GM12878 (cell line): ENCODE results near the gene OPCML. TPM values are rescaled to one million over a fixed set of nuclear protein-coding genes. Genes with fewer than 3 reads are reported as not detected.

Experiments
- ATAC-seq: fragments of 200-7000 bp; cut with Tn5 transposase; 3 replicates; pipeline ENCODE4 v1.9.1; 2020; ENCODE audit warnings: mild to moderate bottlenecking, moderate library complexity
- BruUV-seq: library from RNA; stranded (reverse); fragments of 400-500 nt; replicated peaks from 2 replicates; lab custom pipeline; 2021; lab: Mats Ljungman, UMichigan
- CTCF ChIA-PET: fragments of 300-600 bp; sonication (Branson Sonifier 250); formaldehyde crosslinking; extraction: SDS; loops from one replicate; lab custom pipeline; 2021; ENCODE audit warnings: inconsistent platforms; lab: Yijun Ruan, JAX
- POLR2A ChIA-PET: fragments of 350-600 bp; formaldehyde crosslinking; extraction: SDS; loops from one replicate; lab custom pipeline; 2021; ENCODE audit warnings: inconsistent platforms; lab: Charles Lee
- RAD21 ChIA-PET: fragments of 300-600 bp; sonication (Branson Sonifier 250); formaldehyde crosslinking; loops from one replicate; lab custom pipeline; 2023; ENCODE audit warnings: antibody characterized with exemption; ENCODE audit not compliant: unreplicated experiment; lab: Charles Lee
- SMC1A ChIA-PET: fragments of 300-600 bp; sonication (Branson Sonifier 250); formaldehyde crosslinking; loops from one replicate; lab custom pipeline; 2023; ENCODE audit not compliant: unreplicated experiment, uncharacterized antibody; lab: Charles Lee
- DNase-seq: peaks from one replicate; pipeline ENCODE4 v3.0.0-alpha.2; 2011; ENCODE audit warnings: low read depth, low spot score
- FAIRE-seq: peaks from 3 replicates; lab custom pipeline; 2011; peaks lifted over from hg19 to GRCh38; lab: Jason Lieb, UNC
- H2AFZ ChIP-seq: 2 replicates; pipeline ENCODE4 v1.6.0; 2011; ENCODE audit warnings: low read depth, low read length, control low read depth; ENCODE audit not compliant: control insufficient read depth
- H3K27ac ChIP-seq: 2 replicates; pipeline ENCODE4 v1.5.1; 2011; ENCODE audit warnings: control low read depth; ENCODE audit not compliant: control insufficient read depth, insufficient read depth
- H3K27me3 ChIP-seq, 2 experiments: replicated peaks in 1 of 2; 2 replicates each; pipeline versions ENCODE4 v1.6.0 to v1.6.1; 2011; ENCODE audit warnings: low read length in 1 of 2; ENCODE audit not compliant: control insufficient read depth in 2 of 2, insufficient read depth in 2 of 2
- H3K36me3 ChIP-seq, 2 experiments: 2 replicates each; pipeline ENCODE4 v1.5.1; 2011; ENCODE audit warnings: low read length in 1 of 2; ENCODE audit not compliant: control insufficient read depth in 2 of 2, insufficient read depth in 2 of 2
- H3K4me1 ChIP-seq: 2 replicates; pipeline ENCODE4 v1.6.1; 2011; ENCODE audit warnings: mild to moderate bottlenecking, low read length, moderate library complexity, mixed read lengths; ENCODE audit not compliant: control insufficient read depth, insufficient read depth
- H3K4me2 ChIP-seq: 2 replicates; pipeline ENCODE4 v1.6.0; 2011; ENCODE audit warnings: control low read depth; ENCODE audit not compliant: control insufficient read depth, insufficient read depth
- H3K4me3 ChIP-seq: fragments of 200-600 bp; sonication (generic); 2 replicates; pipeline ENCODE4 v1.5.1; 2016
- H3K79me2 ChIP-seq: 2 replicates; pipeline ENCODE4 v1.6.0; 2011; ENCODE audit warnings: low read length; ENCODE audit not compliant: control insufficient read depth, insufficient read depth
- H3K9ac ChIP-seq: 2 replicates; pipeline ENCODE4 v1.8.0; 2011; ENCODE audit warnings: low read length, control low read depth, mixed read lengths; ENCODE audit not compliant: control insufficient read depth, insufficient read depth
- H3K9me3 ChIP-seq: replicated peaks from 3 replicates; pipeline ENCODE4 v1.5.1; 2011; ENCODE audit warnings: mild to moderate bottlenecking, low read length; ENCODE audit not compliant: control insufficient read depth, insufficient read depth
- H4K20me1 ChIP-seq: 2 replicates; pipeline ENCODE4 v1.6.0; 2011; ENCODE audit not compliant: control insufficient read depth, insufficient read depth
- BCLAF1 ChIP-seq: fragments of 450-650 bp; IDR thresholded peaks from 2 replicates; pipeline ENCODE4 v1.6.1; 2017; ENCODE audit warnings: antibody characterized with exemption, mild to moderate bottlenecking, moderate library complexity
- CHD2 ChIP-seq: IDR thresholded peaks from 2 replicates; pipeline ENCODE4 v1.6.1; 2011; ENCODE audit warnings: low read depth, low read length, improper control_type of control experiment, borderline replicate concordance
- E2F4 ChIP-seq: IDR thresholded peaks from 2 replicates; pipeline ENCODE4 v1.6.1; 2012; ENCODE audit warnings: low read depth, low read length, improper control_type of control experiment
- EP300 ChIP-seq, 2 experiments: fragments of 150-350 bp in 1 of 2; IDR thresholded peaks; 2 replicates each; pipeline ENCODE4 v1.6.1; 2011 to 2012; ENCODE audit warnings: low read depth in 2 of 2, low read length in 2 of 2, borderline replicate concordance in 1 of 2, improper control_type of control experiment in 1 of 2, inconsistent platforms in 1 of 2; ENCODE audit not compliant: control insufficient read depth in 1 of 2
- HDAC6 ChIP-seq: fragments of 200-600 bp; sonication (generic); IDR thresholded peaks from one replicate; pipeline ENCODE4 v1.8.0; 2017; ENCODE audit warnings: antibody characterized with exemption; ENCODE audit not compliant: unreplicated experiment
- MEF2B ChIP-seq: fragments of 450-650 bp; IDR thresholded peaks from 2 replicates; pipeline ENCODE4 v1.6.1; 2018; ENCODE audit warnings: mild to moderate bottlenecking, moderate library complexity; ENCODE audit not compliant: partially characterized antibody, poor library complexity, severe bottlenecking
- MXI1 ChIP-seq: fragments of 150-350 bp; IDR thresholded peaks from 2 replicates; pipeline ENCODE4 v1.6.1; 2011; ENCODE audit warnings: low read depth, mild to moderate bottlenecking, inconsistent platforms, low read length, improper control_type of control experiment
- POLR2AphosphoS5 ChIP-seq: IDR thresholded peaks from 2 replicates; pipeline ENCODE4 v1.6.1; 2011; ENCODE audit warnings: mild to moderate bottlenecking, low read length, inconsistent platforms
- PRDM15 ChIP-seq: fragments of 450-650 bp; formaldehyde crosslinking; IDR thresholded peaks from 2 replicates; pipeline ENCODE4 v1.4.0; 2020; ENCODE audit warnings: mild to moderate bottlenecking, moderate library complexity
- SMARCA5 ChIP-seq: fragments of 450-650 bp; IDR thresholded peaks from 2 replicates; pipeline ENCODE4 v1.6.1; 2017; ENCODE audit warnings: mild to moderate bottlenecking
- WGBS: methylation state at CpG from one replicate; pipeline ENCODE4 v1.1.6; 2016; ENCODE audit warnings: low lambda C conversion rate; ENCODE audit not compliant: insufficient replicate concordance, insufficient coverage; ENCODE audit errors: missing lambda C conversion rate; 5-methylcytosine and 5-hydroxymethylcytosine counted together
- in situ Hi-C: fragments of 300-500 bp; cut with MboI; formaldehyde crosslinking; loops from 9 replicates; pipeline ENCODE4 v1.14.3; 2018; ENCODE audit warnings: mixed read lengths
- intact Hi-C: fragments of 100-400 bp; cut with micrococcal nuclease; formaldehyde crosslinking; loops from one replicate; pipeline ENCODE4 v1.14.2; 2022; ENCODE audit not compliant: unreplicated experiment
- polyA plus RNA-seq, 11 experiments: library from polyadenylated mRNA; depleted of rRNA in 4 of 11; unstranded in 6 of 11; stranded (reverse) in 5 of 11; fragments of >200 nt; fragmentation: Nextera tagmentation in 4 of 11; fragmentation: Illumina TruSeq in 1 of 11; extraction: Ambion mirVana in 4 of 11; extraction: Trizol in 1 of 11; gene quantifications; 1 replicate in 1 of 11; 2 replicates in 10 of 11; pipeline versions ENCODE4 v1.2.1 to v1.2.3, GENCODE V29; 2011 to 2016; ENCODE audit warnings: inconsistent platforms in 2 of 11, missing spikeins in 2 of 11, low read depth in 1 of 11
- total RNA-seq, 4 experiments: library from RNA; depleted of rRNA in 3 of 4; stranded (reverse); fragments of >200 nt in 3 of 4; fragmentation: Illumina TruSeq in 1 of 4; extraction: Trizol in 1 of 4; gene quantifications; 2 replicates each; pipeline versions ENCODE4 v1.2.1 to v1.2.3, GENCODE V29; 2013 to 2021

OPCML gene
- total and polyA plus RNA-seq, 10 of the 15 experiments (the other 5 are each of a cell fraction or from before 2014, with no cell fraction given): 0.84 TPM; not detected in 9

DNA sequence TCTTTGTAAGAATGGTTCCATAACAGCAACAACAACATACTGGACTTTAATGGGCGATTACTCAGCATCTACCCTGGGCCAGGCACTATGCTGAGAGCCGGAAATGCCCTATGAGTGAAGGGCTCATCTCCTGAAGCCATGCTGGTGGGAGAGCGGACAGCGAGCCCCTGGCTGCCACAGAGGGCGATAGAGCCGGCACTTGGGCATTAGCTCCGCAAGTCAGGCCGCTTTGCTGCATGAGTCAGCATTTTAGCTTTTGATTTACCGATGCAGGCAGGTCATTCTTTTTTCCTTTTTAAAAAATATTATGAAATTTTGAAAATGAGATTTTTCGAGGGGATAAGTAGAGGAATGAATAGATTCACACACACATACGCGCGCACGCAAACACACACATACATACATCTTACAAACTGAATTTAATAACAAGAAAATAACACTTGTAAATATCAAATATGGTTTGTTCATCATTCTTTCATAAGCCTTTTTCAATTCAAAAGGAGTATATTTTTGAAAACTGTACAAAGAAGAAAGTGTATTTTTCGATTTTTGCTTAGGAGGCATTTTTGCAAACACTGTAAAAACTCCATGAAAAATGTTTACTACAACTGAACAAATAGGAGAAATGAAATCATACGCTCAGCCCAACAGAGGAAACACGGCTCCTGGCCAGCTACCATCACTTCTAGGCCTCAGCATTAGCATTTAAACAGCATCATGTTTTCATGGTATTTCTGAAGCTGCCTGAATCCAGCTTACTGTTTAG lies 667.3 kb downstream of the OPCML start (continued):
- TF ChIP-seq PRDM15 (CRISPR knock-in tag): no peak
- TF ChIP-seq HDAC6: no peak
- no peak for TF ChIP-seq CHD2
- no peak for TF ChIP-seq SMARCA5
- no peak for TF ChIP-seq EP300 (IDR thresholded peaks at IDR 0.05; ENCODE audit: borderline replicate concordance in 1 of 2, control insufficient read depth in 1 of 2, low read depth in 2 of 2, low read length in 2 of 2)
- TF ChIP-seq MEF2B: no peak

DNA sequence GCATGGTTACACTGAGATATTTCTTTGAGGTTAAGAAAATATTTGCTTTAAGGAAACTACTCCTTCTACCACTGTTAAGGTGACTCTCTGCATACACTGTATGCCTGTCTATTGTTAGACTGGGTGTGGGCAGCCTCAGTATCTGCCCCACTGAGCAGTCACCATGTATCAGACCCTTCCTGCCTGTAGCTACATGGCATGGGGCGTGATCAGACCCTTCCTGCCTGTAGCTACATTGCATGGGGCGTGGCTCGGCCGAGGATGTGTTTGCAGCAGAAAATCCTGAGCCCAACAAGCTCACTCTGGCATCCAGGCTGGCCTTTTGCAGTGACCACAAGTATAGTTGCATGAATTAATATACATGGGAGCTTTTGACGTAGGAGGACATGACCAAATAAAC lies 669.4 kb downstream of the OPCML start:
- no peaks in the 10 kb centered on the region for H3K79me2 ChIP-seq
- H4K20me1 ChIP-seq: no peaks in the 10 kb centered on the region
- in situ Hi-C loops: no loop called here
- DNase-seq (no peak), ATAC-seq (no peak), FAIRE-seq (no peak)
- H3K4me3 ChIP-seq: no peak overlapping the region
- POLR2A ChIA-PET: no interaction called here
- no peak overlapping the region for H3K27ac ChIP-seq
- no peaks in the 10 kb centered on the region for H3K9me3 ChIP-seq
- no peak overlapping the region for H3K4me2 ChIP-seq
- intact Hi-C loops: no loop called here
- H2AFZ ChIP-seq: no peak overlapping the region
- SMC1A ChIA-PET: interaction anchor here (1.4 to 2.0 kb wide), 2 partner anchors 12 to 78 kb away, joined by 5 to 6 read pairs; no protein-coding TSS in a partner anchor
- BruUV-seq: no TSS peak
- TF ChIP-seq POLR2AphosphoS5 (no peak), E2F4 (no peak), MXI1 (no peak), BCLAF1 (no peak)
- 1% methylated on average over 5 of the region's 5 CpGs for WGBS
- H3K9ac ChIP-seq: no peak overlapping the region
- H3K36me3 ChIP-seq: no peaks in the 10 kb centered on the region
- peaks cover 0 to 1% of the 10 kb centered on the region in 2 experiments; a peak in 1 of 4 replicates for H3K27me3 ChIP-seq
- CTCF ChIA-PET: no interaction called here
- H3K4me1 ChIP-seq: no peaks in the 10 kb centered on the region
- RAD21 ChIA-PET: no interaction called here
